SK-N-SH (cell line): ENCODE measurements around the gene REV1. TPM values are rescaled to one million over a fixed set of nuclear protein-coding genes. Genes with fewer than 3 reads are reported as not detected.
A peak's percentile ranks its signal among the peaks of the same experiment; 100 is the strongest.

Source experiments
- CTCF ChIA-PET: fragments of 300-600, 350-600 bp; formaldehyde crosslinking; extraction: SDS; loops from one replicate; lab custom pipeline; 2021; lab: Yijun Ruan, JAX
- POLR2A ChIA-PET: fragments of 350-600 bp; sonication (Branson Sonifier 250); formaldehyde crosslinking; extraction: SDS; loops from one replicate; lab custom pipeline; 2020; ENCODE audit warnings: antibody characterized with exemption, inconsistent platforms; lab: Yijun Ruan, JAX
- DNase-seq: peaks from one replicate; pipeline ENCODE4 v3.0.0; 2012
- H2AFZ ChIP-seq: fragments of 200-600 bp; sonication (generic); 2 replicates; pipeline ENCODE4 v1.8.1; 2016; ENCODE audit warnings: antibody characterized with exemption, mild to moderate bottlenecking, low read depth
- H3F3A ChIP-seq: fragments of 200-600 bp; sonication (generic); replicated peaks from 2 replicates; pipeline ENCODE3; 2016; ENCODE audit warnings: antibody characterized with exemption, mild to moderate bottlenecking; ENCODE audit not compliant: insufficient read depth
- H3K27ac ChIP-seq, 2 experiments: fragments of 200-500 bp in 1 of 2; fragments of 200-600 bp in 1 of 2; sonication (Bioruptor generic) in 1 of 2; sonication (generic), shearing (Covaris generic) in 1 of 2; 2 replicates each; pipeline versions ENCODE4 v1.5.1 to v1.6.1; 2014 to 2016; ENCODE audit warnings: low read depth in 2 of 2, inconsistent platforms in 1 of 2, low read length in 1 of 2, mild to moderate bottlenecking in 1 of 2, mixed read lengths in 1 of 2
- H3K27me3 ChIP-seq: fragments of 200-600 bp; sonication (generic), shearing (Covaris generic); 2 replicates; pipeline ENCODE4 v1.6.1; 2016; ENCODE audit warnings: mixed run types; ENCODE audit not compliant: insufficient read depth
- H3K36me3 ChIP-seq, 2 experiments: fragments of 200-500 bp in 1 of 2; fragments of 200-600 bp in 1 of 2; sonication (Bioruptor generic) in 1 of 2; sonication (generic) in 1 of 2; replicated peaks in 1 of 2; 2 replicates each; pipeline versions ENCODE3 to v1.5.1; 2014 to 2016; ENCODE audit warnings: low read length in 1 of 2, mild to moderate bottlenecking in 1 of 2; ENCODE audit not compliant: insufficient read depth in 2 of 2, control insufficient read depth in 1 of 2
- H3K4me1 ChIP-seq, 2 experiments: fragments of 200-500 bp in 1 of 2; fragments of 200-600 bp in 1 of 2; sonication (Bioruptor generic) in 1 of 2; sonication (generic), shearing (Covaris generic) in 1 of 2; 2 replicates each; pipeline versions ENCODE4 v1.5.1 to v1.6.1; 2014 to 2016; ENCODE audit warnings: low read depth in 1 of 2, low read length in 1 of 2, mixed run types in 1 of 2; ENCODE audit not compliant: insufficient read depth in 2 of 2, control insufficient read depth in 1 of 2
- H3K4me2 ChIP-seq: fragments of 200-600 bp; sonication (generic), shearing (Covaris generic); 2 replicates; pipeline ENCODE4 v1.6.1; 2017; ENCODE audit warnings: mixed run types
- H3K4me3 ChIP-seq, 2 experiments: fragments of 200-500 bp in 1 of 2; fragments of 200-600 bp in 1 of 2; sonication (Bioruptor generic) in 1 of 2; sonication (generic), shearing (Covaris generic) in 1 of 2; 2 replicates each; pipeline versions ENCODE4 v1.5.1 to v1.8.1; 2014 to 2016; ENCODE audit warnings: low read depth in 2 of 2, inconsistent platforms in 1 of 2, low read length in 1 of 2, mild to moderate bottlenecking in 1 of 2, mixed read lengths in 1 of 2, moderate library complexity in 1 of 2
- H3K79me2 ChIP-seq: fragments of 200-600 bp; sonication (generic); 2 replicates; pipeline ENCODE4 v1.8.1; 2017; ENCODE audit warnings: mild to moderate bottlenecking; ENCODE audit not compliant: insufficient read depth
- H3K9ac ChIP-seq: fragments of 200-600 bp; sonication (generic); 2 replicates; pipeline ENCODE4 v1.6.1; 2017; ENCODE audit warnings: mixed run types
- H3K9me2 ChIP-seq: fragments of 200-600 bp; sonication (generic); 2 replicates; pipeline ENCODE4 v1.6.1; 2017; ENCODE audit warnings: mixed run types
- H3K9me3 ChIP-seq: fragments of 200-600 bp; sonication (generic); 2 replicates; pipeline ENCODE4 v1.6.1; 2017; ENCODE audit warnings: mixed run types, mild to moderate bottlenecking, moderate library complexity
- H4K20me1 ChIP-seq: fragments of 200-600 bp; sonication (generic); 2 replicates; pipeline ENCODE4 v1.6.1; 2017; ENCODE audit warnings: mild to moderate bottlenecking, mixed run types; ENCODE audit not compliant: insufficient read depth
- CHD2 ChIP-seq: fragments of 150-350 bp; IDR thresholded peaks from 2 replicates; pipeline ENCODE4 v1.6.1; 2018; ENCODE audit warnings: low read length; ENCODE audit not compliant: partially characterized antibody
- EZH2phosphoT487 ChIP-seq: fragments of 200-600 bp; sonication (generic); IDR thresholded peaks from 2 replicates; pipeline ENCODE4 v1.6.1; 2017; ENCODE audit warnings: low read depth, mixed run types, mild to moderate bottlenecking, antibody characterized with exemption, moderate library complexity, borderline replicate concordance
- FOSL2 ChIP-seq: IDR thresholded peaks from 2 replicates; pipeline ENCODE4 v1.4.0; 2012; ENCODE audit warnings: low read depth, mild to moderate bottlenecking, moderate library complexity, borderline replicate concordance
- FOXJ3 ChIP-seq: sonication (generic); formaldehyde crosslinking; IDR thresholded peaks from 2 replicates; pipeline ENCODE4 v1.5.1; 2020; ENCODE audit warnings: mild to moderate bottlenecking, missing genetic modification reagents
- FOXM1 ChIP-seq: IDR thresholded peaks from 2 replicates; pipeline ENCODE4 v1.4.0; 2012; ENCODE audit warnings: low read depth, mild to moderate bottlenecking
- GABPA ChIP-seq: IDR thresholded peaks from 2 replicates; pipeline ENCODE4 v1.4.0; 2012; ENCODE audit warnings: low read depth, mild to moderate bottlenecking
- GATA2 ChIP-seq: sonication (generic); formaldehyde crosslinking; IDR thresholded peaks from 2 replicates; pipeline ENCODE4 v1.5.0; 2020; ENCODE audit warnings: mild to moderate bottlenecking, missing genetic modification reagents
- IRF3 ChIP-seq: fragments of 150-350 bp; IDR thresholded peaks from 2 replicates; pipeline ENCODE4 v1.6.1; 2016; ENCODE audit warnings: mild to moderate bottlenecking, low read depth, low read length
- MAX ChIP-seq: IDR thresholded peaks from 2 replicates; pipeline ENCODE4 v1.4.0; 2012; ENCODE audit warnings: low read depth
- MXI1 ChIP-seq: IDR thresholded peaks from 2 replicates; pipeline ENCODE4 v1.6.1; 2012; ENCODE audit warnings: mild to moderate bottlenecking, low read depth, low read length, improper control_type of control experiment
- NFIC ChIP-seq: IDR thresholded peaks from 2 replicates; pipeline ENCODE4 v1.4.0; 2012; ENCODE audit warnings: borderline replicate concordance
- RCOR1 ChIP-seq: fragments of 150-350 bp; IDR thresholded peaks from 2 replicates; pipeline ENCODE4 v1.6.1; 2017; ENCODE audit warnings: antibody characterized with exemption, low read length
- SIN3A ChIP-seq: IDR thresholded peaks from 2 replicates; pipeline ENCODE4 v1.6.1; 2012; ENCODE audit warnings: low read depth, mild to moderate bottlenecking, low read length, moderate library complexity, borderline replicate concordance
- TAF1 ChIP-seq: IDR thresholded peaks from 2 replicates; pipeline ENCODE4 v1.6.1; 2012; ENCODE audit warnings: low read depth, mild to moderate bottlenecking, low read length, moderate library complexity, borderline replicate concordance
- USF1 ChIP-seq: IDR thresholded peaks from 2 replicates; pipeline ENCODE4 v1.4.0; 2012; ENCODE audit warnings: low read depth, borderline replicate concordance
- WGBS: methylation state at CpG from one replicate; pipeline ENCODE4 v1.1.6; 2017; ENCODE audit warnings: low lambda C conversion rate; 5-methylcytosine and 5-hydroxymethylcytosine counted together
- polyA plus RNA-seq, 3 experiments: library from polyadenylated mRNA; depleted of rRNA; stranded (reverse); fragments of >200 nt; gene quantifications; 2 replicates each; pipeline ENCODE4 v1.2.3, GENCODE V29; 2012

Gene REV1
- polyA plus RNA-seq, 1 of the 3 experiments (the other 2 are of a cell fraction), result 15.9 TPM

GRCh38 chr2:99509387-99509786, 19.6 kb upstream of the REV1 start:
- Histone ChIP-seq H3K27me3 (no peaks in the 10 kb centered on the region), H3K9ac (no peak overlapping the region)
- no peak for DNase-seq
- TF ChIP-seq RCOR1, result no peak
- no peak for TF ChIP-seq CHD2
- no peak for TF ChIP-seq FOXM1
- TF ChIP-seq MXI1, result no peak
- no peak for TF ChIP-seq FOSL2
- no peak for TF ChIP-seq TAF1
- TF ChIP-seq USF1, result no peak
- no peak for TF ChIP-seq FOXJ3
- TF ChIP-seq NFIC, result no peak
- no peak for TF ChIP-seq MAX
- no peak for TF ChIP-seq EZH2phosphoT487
- TF ChIP-seq SIN3A, result no peak
- TF ChIP-seq GABPA, result no peak
- TF ChIP-seq IRF3, result no peak
- TF ChIP-seq, all 33 proteins: peak for 0
- ChIA-PET POLR2A (no interaction called here), CTCF (interaction anchor here (0.9 to 1.2 kb wide), 2 partner anchors 172 to 603 kb away, joined by 3 read pairs; partner anchors contain the start of gene EIF5B)
- no peak overlapping the region for H3K27ac ChIP-seq
- no peaks in the 10 kb centered on the region for H3K9me2 ChIP-seq
- no peak overlapping the region for H3K4me2 ChIP-seq
- H3F3A ChIP-seq, result no peaks in the 10 kb centered on the region
- 62% methylated on average over 4 of the region's 4 CpGs for WGBS
- no peak overlapping the region for H3K4me3 ChIP-seq
- H3K9me3 ChIP-seq, result no peaks in the 10 kb centered on the region
- H2AFZ ChIP-seq, result no peak overlapping the region
- no peaks in the 10 kb centered on the region for H4K20me1 ChIP-seq
- H3K79me2 ChIP-seq, result no peaks in the 10 kb centered on the region
- H3K4me1 ChIP-seq, result no peaks in the 10 kb centered on the region
- H3K36me3 ChIP-seq, result no peaks in the 10 kb centered on the region

- CTCF ChIA-PET, result interaction anchor here (0.9 kb wide), 1 partner anchor 755 kb away, joined by 3 read pairs; no protein-coding TSS in a partner anchor
- no peak overlapping the region for H3K9ac ChIP-seq
- H3K9me3 ChIP-seq, result no peaks in the 10 kb centered on the region
- peak; percentile 30 for DNase-seq
- 67% methylated on average over 7 of the region's 7 CpGs for WGBS
- no peak overlapping the region for H2AFZ ChIP-seq
- H3K27me3 ChIP-seq, result no peaks in the 10 kb centered on the region
- no peak overlapping the region for H3K4me3 ChIP-seq
- no peaks in the 10 kb centered on the region for H3K36me3 ChIP-seq
- H3K4me2 ChIP-seq, result no peak overlapping the region
- 0 out of 2 replicates have a peak, but pooled peaks have one; percentile 6 for TF ChIP-seq GATA2
- TF ChIP-seq EZH2phosphoT487, result no peak
- no peaks in the 10 kb centered on the region for H4K20me1 ChIP-seq
- POLR2A ChIA-PET, result no interaction called here
- no peaks in the 10 kb centered on the region for H3K79me2 ChIP-seq
- H3K4me1 ChIP-seq, result no peaks in the 10 kb centered on the region
- H3F3A ChIP-seq, result no peaks in the 10 kb centered on the region
- H3K9me2 ChIP-seq, result no peaks in the 10 kb centered on the region
- peak overlapping the region in 1 of 2 experiments; percentile 64; a peak in 2 of 4 replicates for H3K27ac ChIP-seq
These were observed 18.4 kb upstream of the REV1 start for GRCh38 chr2:99507937-99508818.
